Smooth muscle cell (in vitro differentiated cells): ENCODE data around the gene KCNG2. TPM values are rescaled to one million over a fixed set of nuclear protein-coding genes. Genes with fewer than 3 reads are reported as not detected.

Experiments
- DNase-seq: peaks from one replicate; lab custom pipeline; 2025; ENCODE audit not compliant: unreplicated experiment; lab: John Stamatoyannopoulos, UW
- H2AFZ ChIP-seq: fragments of 200-600 bp; sonication (generic); 2 replicates; pipeline ENCODE4 v1.6.0; 2016; ENCODE audit warnings: antibody characterized with exemption, low read depth, mild to moderate bottlenecking
- H3F3A ChIP-seq: fragments of 200-600 bp; sonication (generic); 2 replicates; pipeline ENCODE4 v1.6.0; 2017; ENCODE audit warnings: antibody characterized with exemption, low read depth
- H3K27ac ChIP-seq: fragments of 200-600 bp; sonication (generic); 2 replicates; pipeline ENCODE4 v1.5.1; 2016; ENCODE audit warnings: low read depth, mild to moderate bottlenecking
- H3K27me3 ChIP-seq: fragments of 200-600 bp; sonication (generic); 2 replicates; pipeline ENCODE4 v1.6.1; 2016; ENCODE audit warnings: low read depth, mild to moderate bottlenecking
- H3K36me3 ChIP-seq: fragments of 200-600 bp; sonication (generic); 2 replicates; pipeline ENCODE4 v1.5.1; 2016; ENCODE audit warnings: low read depth
- H3K4me1 ChIP-seq: fragments of 200-600 bp; sonication (generic); 2 replicates; pipeline ENCODE4 v1.5.1; 2016; ENCODE audit warnings: low read depth
- H3K4me2 ChIP-seq: fragments of 200-600 bp; sonication (generic); 2 replicates; pipeline ENCODE4 v1.6.0; 2016; ENCODE audit warnings: mild to moderate bottlenecking
- H3K4me3 ChIP-seq: fragments of 200-600 bp; sonication (generic); 2 replicates; pipeline ENCODE4 v1.5.1; 2016; ENCODE audit warnings: mild to moderate bottlenecking
- H3K79me2 ChIP-seq: fragments of 200-600 bp; sonication (generic); 2 replicates; pipeline ENCODE4 v1.6.0; 2016; ENCODE audit warnings: low read depth, mild to moderate bottlenecking
- H3K9ac ChIP-seq: fragments of 200-600 bp; sonication (generic); 2 replicates; pipeline ENCODE4 v1.6.0; 2016; ENCODE audit warnings: low read depth
- H3K9me3 ChIP-seq: fragments of 200-600 bp; sonication (generic); replicated peaks from 2 replicates; pipeline ENCODE4 v1.5.1; 2016; ENCODE audit warnings: low read depth
- H4K20me1 ChIP-seq: fragments of 200-600 bp; sonication (generic); 2 replicates; pipeline ENCODE4 v1.6.0; 2016; ENCODE audit warnings: low read depth
- WGBS: methylation state at CpG from one replicate; pipeline ENCODE4 v1.1.7; 2016; ENCODE audit warnings: low lambda C conversion rate; 5-methylcytosine and 5-hydroxymethylcytosine counted together
- polyA plus RNA-seq: library from polyadenylated mRNA; unstranded; fragments of >200 nt; fragmentation: Nextera tagmentation; extraction: Ambion mirVana; gene quantifications from 2 replicates; pipeline ENCODE4 v1.2.1, GENCODE V29; 2016
- total RNA-seq: library from RNA; depleted of rRNA; stranded (reverse); fragments of >200 nt; gene quantifications from 2 replicates; pipeline ENCODE4 v1.2.3, GENCODE V29; 2014
- TF ChIP-seq, protein P1 (sequence below): fragments of 200-600 bp; sonication (generic); IDR thresholded peaks from 2 replicates; pipeline ENCODE4 v1.5.1; 2017; ENCODE audit warnings: borderline replicate concordance, mild to moderate bottlenecking, antibody characterized with exemption; ENCODE audit not compliant: insufficient read depth, poor library complexity, severe bottlenecking

KCNG2 gene
- total and polyA plus RNA-seq, 2 experiments from 2014 or later = 0.17 TPM; not detected in 1

DNA sequence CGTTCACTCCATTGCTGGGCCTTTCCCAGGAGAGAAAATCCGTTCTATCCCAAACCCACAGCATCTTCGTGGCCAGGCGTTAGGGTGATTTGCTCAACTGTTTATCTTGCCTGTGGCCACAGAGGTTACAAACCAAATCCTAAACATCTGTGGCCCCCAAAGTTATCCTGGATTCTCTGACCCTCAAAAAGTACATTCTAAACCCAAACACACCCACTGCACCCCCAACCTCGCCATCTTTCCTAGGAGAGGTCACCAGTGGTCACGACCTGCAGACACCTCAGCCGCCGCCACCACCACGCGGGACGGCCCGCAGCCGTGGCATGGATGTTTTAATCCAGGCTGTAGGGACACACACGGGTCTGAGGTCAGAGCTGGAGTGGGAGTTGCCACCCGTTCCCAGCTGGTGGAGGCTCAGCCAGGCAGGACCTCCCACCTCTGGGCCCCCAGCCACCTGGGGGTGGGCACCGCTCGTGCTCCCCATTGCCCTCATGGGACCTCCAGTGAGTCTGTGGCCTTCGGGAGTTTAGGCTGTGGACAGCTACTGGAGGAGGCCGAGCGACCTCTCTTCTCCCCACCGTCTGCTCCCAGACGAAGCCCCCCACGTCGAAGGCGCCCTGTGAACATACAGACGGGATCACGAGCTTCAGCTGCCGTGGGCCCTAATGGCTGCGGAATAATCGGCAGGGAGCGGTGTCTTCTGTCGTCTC lies 72.0 kb downstream of the KCNG2 start:
- H3K4me2 ChIP-seq = no peak overlapping the region
- H3F3A ChIP-seq = no peaks in the 10 kb centered on the region
- TF ChIP-seq, protein P1, sequence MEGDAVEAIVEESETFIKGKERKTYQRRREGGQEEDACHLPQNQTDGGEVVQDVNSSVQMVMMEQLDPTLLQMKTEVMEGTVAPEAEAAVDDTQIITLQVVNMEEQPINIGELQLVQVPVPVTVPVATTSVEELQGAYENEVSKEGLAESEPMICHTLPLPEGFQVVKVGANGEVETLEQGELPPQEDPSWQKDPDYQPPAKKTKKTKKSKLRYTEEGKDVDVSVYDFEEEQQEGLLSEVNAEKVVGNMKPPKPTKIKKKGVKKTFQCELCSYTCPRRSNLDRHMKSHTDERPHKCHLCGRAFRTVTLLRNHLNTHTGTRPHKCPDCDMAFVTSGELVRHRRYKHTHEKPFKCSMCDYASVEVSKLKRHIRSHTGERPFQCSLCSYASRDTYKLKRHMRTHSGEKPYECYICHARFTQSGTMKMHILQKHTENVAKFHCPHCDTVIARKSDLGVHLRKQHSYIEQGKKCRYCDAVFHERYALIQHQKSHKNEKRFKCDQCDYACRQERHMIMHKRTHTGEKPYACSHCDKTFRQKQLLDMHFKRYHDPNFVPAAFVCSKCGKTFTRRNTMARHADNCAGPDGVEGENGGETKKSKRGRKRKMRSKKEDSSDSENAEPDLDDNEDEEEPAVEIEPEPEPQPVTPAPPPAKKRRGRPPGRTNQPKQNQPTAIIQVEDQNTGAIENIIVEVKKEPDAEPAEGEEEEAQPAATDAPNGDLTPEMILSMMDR = no peak
- H3K79me2 ChIP-seq = no peaks in the 10 kb centered on the region
- no peaks in the 10 kb centered on the region for H4K20me1 ChIP-seq
- no peak overlapping the region for H2AFZ ChIP-seq
- no peak overlapping the region for H3K27ac ChIP-seq
- no peaks in the 10 kb centered on the region for H3K4me1 ChIP-seq
- no peaks in the 10 kb centered on the region for H3K9me3 ChIP-seq
- no peak overlapping the region for H3K4me3 ChIP-seq
- 92% methylated on average over 32 of the region's 32 CpGs for WGBS
- no peaks in the 10 kb centered on the region for H3K27me3 ChIP-seq
- no peaks in the 10 kb centered on the region for H3K36me3 ChIP-seq
- DNase-seq = no peak
- no peak overlapping the region for H3K9ac ChIP-seq

DNA sequence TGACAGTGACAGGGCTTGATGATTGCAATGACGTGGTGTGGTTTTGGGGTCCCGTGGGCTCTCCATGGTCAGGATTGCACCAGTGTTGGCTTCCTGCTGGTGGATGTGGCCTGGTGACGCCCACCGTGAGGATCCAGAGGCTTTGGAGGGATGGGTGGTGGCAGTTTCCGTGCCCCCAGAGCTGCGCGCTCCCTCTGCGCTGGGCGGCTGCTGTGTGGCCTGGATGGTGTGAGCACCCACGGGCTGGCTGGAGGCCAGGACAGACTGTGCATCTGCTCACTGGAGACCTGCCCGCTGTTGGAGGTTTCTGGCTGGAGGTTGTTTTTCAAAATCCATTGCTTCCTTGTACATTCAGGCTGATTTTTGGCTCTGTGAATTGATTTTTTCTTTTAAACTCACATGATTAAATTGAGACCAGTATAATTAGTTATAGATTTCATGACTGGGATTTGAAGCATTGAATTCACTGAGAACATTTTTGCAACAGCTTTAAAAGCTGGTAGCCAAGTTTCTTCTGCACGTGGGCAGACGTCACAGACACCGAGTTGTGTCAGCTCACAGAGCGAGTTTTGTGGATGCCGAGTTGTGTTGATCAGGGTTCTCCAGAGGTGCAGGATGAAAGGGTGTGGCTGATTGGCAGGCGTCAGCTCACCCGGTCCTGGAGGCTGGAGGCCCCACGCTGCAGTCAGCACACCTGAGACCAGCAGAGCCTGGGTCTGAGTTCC lies 72.7 kb downstream of the KCNG2 start:
- Histone ChIP-seq H2AFZ (no peak overlapping the region), H3K27me3 (no peaks in the 10 kb centered on the region), H3K9me3 (no peaks in the 10 kb centered on the region), H3K4me3 (no peak overlapping the region), H3K4me1 (no peaks in the 10 kb centered on the region), H3F3A (no peaks in the 10 kb centered on the region), H3K4me2 (no peak overlapping the region), H3K9ac (no peak overlapping the region), H3K79me2 (no peaks in the 10 kb centered on the region), H3K27ac (no peak overlapping the region), H4K20me1 (no peaks in the 10 kb centered on the region), H3K36me3 (no peaks in the 10 kb centered on the region)
- no peak for DNase-seq
- WGBS = 94% methylated on average over 19 of the region's 19 CpGs
- TF ChIP-seq, protein P1 = no peak

DNA sequence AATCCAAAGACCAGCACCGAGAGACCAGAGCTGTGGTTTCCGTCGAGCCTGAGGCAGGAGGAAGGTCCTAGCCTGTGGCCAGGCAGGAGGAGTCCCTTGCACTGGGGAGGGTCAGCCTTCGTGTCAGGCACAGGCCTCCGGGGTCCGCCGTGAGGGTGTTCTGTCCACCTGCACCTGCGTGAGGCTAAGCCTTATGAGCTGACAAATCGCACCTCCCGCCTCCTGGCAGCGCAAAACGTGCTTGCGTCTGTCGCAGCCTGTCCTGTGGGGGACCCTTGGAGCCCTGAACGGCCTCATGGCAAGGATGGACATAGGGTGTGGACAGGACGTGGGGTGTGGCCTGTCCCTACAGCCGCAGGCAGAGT lies 73.3 kb downstream of the KCNG2 start:
- Histone ChIP-seq H4K20me1 (no peaks in the 10 kb centered on the region), H3K4me3 (no peak overlapping the region), H3K27ac (no peak overlapping the region), H3K27me3 (no peaks in the 10 kb centered on the region), H3K9ac (no peak overlapping the region), H3K4me2 (no peak overlapping the region), H3K4me1 (no peaks in the 10 kb centered on the region), H2AFZ (no peak overlapping the region), H3K9me3 (no peaks in the 10 kb centered on the region), H3F3A (no peaks in the 10 kb centered on the region), H3K36me3 (no peaks in the 10 kb centered on the region), H3K79me2 (no peaks in the 10 kb centered on the region)
- TF ChIP-seq, protein P1 = no peak
- no peak for DNase-seq
- 95% methylated on average over 17 of the region's 17 CpGs for WGBS
